ENCODE data around the gene DDX3X. TPM values are rescaled to one million over a fixed set of nuclear protein-coding genes. Genes with fewer than 3 reads are reported as not detected.

Gene DDX3X
- total RNA-seq, 1 experiment from 2014 or later: 181 TPM

GRCh38 chrX:41412261-41413081 lies 78.5 kb downstream of the DDX3X start:
- no peak for DNase-seq (ENCODE audit: low spot score)

Other genes with a start within 250 kb of the DDX3X start
- 32.1 and 43.5 TPM in 2 replicates for gene USP9X, start 248.7 kb upstream of the DDX3X start, total RNA-seq (2014; rRNA removed; shearing (Covaris generic))
- gene NYX, start 113.2 kb downstream of the DDX3X start, total RNA-seq (2014; rRNA removed; shearing (Covaris generic)): not detected in 2 replicates

Measured in H4 (cell line).